HG03565 (cell line): ENCODE data around the gene CHST8.

Source experiments
- ATAC-seq: cut with Tn5 transposase; IDR thresholded peaks from one replicate; pipeline ENCODE4 v1.9.1; 2021; ENCODE audit warnings: mild to moderate bottlenecking, moderate library complexity; ENCODE audit not compliant: unreplicated experiment

The CHST8 gene

DNA sequence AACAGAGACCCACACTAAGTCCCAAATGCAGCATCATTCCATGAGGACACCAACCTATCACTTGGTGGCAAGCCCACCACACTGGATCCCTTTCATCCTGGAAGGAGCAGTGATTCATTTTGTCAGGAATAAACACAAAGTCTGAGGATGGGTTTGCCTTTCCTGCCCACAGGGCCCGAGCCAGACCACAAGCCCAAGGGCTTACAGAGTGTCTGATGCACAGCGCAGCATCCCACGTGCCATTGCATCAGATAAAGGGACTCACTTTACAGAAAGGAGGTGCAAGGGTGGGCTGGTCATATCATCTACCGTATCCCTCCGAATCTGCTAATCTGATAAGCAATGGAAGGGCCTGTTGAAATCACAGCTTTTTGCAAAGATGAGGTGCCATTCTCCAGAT lies 162.7 kb downstream of the CHST8 start:
- no peak for ATAC-seq

DNA sequence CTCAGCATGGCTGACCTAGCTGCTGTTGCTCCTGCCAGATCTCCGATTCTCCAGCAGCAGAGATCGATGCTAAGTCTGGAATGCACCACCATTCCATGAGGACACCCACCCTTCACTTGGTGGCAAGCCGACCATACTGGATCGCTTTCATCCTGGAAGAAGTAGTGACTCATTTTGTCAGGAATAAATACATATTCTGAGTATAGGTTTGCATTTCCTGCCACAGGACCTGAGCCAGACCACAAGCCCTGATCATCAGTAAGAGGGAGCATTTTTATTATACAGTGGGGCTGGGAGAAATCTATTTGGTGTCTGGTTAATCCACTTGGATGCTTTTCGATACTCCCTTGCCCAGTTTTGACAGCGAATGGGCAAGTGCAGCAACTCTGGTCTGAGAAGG lies 164.0 kb downstream of the CHST8 start:
- no peak for ATAC-seq

- no peak for ATAC-seq
Measured at GRCh38 chr19:33788676-33789075, 166.9 kb downstream of the CHST8 start.

DNA sequence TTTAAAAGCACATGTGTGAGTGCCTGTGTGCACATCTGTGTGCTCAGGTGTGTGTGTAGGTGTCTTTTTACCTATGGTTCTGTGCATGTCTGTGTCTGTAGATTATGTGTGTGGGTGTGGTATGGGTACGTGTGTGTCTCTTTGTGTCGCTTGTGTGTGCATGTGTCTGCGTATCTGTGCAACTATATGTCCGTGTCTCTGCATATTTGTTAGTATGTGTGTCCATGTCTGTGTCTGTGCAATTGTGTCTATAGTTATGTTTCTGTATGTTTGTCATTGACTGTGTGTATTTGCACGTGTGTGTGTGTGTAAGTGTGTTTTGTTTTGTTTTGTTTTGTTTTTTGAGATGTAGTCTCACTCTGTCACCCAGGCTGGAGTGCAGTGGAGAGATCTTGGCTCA lies 167.6 kb downstream of the CHST8 start:
- ATAC-seq = no peak

- no peak for ATAC-seq
Measured at GRCh38 chr19:33794683-33795369, 173.1 kb downstream of the CHST8 start.

DNA sequence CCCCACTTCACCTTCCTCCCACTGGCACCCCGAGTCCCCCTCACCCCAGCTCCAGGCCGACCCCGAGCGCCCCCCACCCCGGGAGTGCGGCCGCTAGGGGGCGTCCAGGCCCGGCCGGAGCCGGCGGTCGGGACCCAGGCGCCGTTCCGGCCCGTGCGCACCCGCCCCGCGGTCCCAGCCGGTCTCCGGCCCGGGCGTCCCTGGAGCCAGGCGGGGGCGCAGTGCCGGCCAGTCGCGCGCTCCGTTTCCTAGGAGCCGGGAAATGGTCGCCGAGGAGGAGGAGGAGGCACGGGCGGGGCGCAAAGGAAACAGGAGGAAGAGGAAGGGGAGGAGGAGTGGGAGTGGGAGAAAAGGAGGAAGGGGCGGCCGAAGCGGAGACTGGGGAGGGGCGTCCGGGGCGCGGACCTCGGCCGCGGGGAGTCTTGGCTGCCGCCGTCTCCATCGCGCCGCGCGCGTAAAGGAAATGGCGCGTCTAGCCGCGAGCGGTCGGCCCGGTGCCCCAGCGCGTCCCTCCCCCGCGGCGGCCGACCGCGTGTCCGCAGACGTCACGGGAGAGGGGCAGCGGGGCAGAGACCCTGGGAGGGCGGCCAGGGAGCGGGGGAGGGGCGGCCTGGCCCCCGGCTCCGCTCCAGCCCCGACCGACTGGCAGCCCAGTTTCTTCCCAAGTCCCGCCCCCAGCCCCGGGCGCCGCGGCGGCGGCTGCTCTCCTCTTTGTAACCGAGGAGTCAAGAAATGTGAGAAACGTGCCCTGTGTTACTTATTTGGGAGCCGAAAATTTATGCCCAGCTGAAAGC lies 173.8 kb downstream of the CHST8 start:
- no peak for ATAC-seq

GRCh38 chr19:33796164-33796875 lies 174.6 kb downstream of the CHST8 start, which contains the start of gene KCTD15:
Gene KCTD15 (plus strand): TSS chr19:33796870. CDS start chr19:33800455, 3,585 bp downstream.
- no peak for ATAC-seq

GRCh38 chr19:33797802-33798671 lies 176.3 kb downstream of the CHST8 start:
- no peak for ATAC-seq

- no peak for ATAC-seq
Measured at GRCh38 chr19:33798681-33799111, 176.9 kb downstream of the CHST8 start.

DNA sequence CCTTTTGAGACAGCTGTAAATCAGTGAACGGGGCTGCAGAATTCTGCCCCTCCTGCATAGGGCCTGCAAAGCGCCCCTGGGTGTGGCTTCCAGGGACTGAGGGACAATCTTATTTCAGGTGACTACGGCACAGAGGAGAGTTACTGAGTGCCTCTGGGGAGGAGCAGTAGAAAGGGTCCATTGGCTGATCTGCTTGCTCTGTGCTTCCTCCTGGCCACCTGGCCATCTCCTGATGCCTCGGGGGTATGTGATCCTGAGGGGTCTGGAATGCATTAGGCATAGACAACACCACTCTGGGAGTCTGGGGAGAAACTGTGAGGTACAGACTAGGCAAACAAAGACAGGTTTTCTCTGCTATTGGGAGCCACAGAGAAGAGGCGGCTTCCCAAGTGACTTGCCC lies 177.7 kb downstream of the CHST8 start:
- no peak for ATAC-seq

- ATAC-seq = no peak
Measured at GRCh38 chr19:33800012-33800680, 178.4 kb downstream of the CHST8 start.

DNA sequence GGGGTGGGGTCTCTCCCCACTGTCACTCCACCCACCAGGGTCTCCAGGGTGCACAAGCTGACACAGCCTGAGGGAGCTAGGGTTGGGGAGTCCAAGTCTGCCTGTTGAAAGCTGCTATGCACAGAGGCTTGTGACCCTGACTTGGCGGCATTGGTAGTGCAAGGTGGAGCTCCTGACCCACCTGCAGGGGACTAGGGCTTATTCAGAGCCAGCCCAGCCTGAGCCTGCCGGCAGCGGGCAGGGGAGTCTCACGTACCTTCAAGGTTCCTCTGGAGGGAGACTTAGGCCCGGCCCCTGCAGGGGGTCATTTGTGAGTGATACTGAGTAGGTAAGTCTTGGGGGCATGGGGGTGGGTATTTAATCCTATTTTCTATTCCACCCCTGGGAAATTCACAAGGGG lies 179.7 kb downstream of the CHST8 start:
- no peak for ATAC-seq

- ATAC-seq = no peak
Measured at GRCh38 chr19:33802001-33802400, 180.2 kb downstream of the CHST8 start.

GRCh38 chr19:33802801-33803200 lies 181.0 kb downstream of the CHST8 start:
- no peak for ATAC-seq

GRCh38 chr19:33803383-33803782 lies 181.6 kb downstream of the CHST8 start:
- no peak for ATAC-seq

DNA sequence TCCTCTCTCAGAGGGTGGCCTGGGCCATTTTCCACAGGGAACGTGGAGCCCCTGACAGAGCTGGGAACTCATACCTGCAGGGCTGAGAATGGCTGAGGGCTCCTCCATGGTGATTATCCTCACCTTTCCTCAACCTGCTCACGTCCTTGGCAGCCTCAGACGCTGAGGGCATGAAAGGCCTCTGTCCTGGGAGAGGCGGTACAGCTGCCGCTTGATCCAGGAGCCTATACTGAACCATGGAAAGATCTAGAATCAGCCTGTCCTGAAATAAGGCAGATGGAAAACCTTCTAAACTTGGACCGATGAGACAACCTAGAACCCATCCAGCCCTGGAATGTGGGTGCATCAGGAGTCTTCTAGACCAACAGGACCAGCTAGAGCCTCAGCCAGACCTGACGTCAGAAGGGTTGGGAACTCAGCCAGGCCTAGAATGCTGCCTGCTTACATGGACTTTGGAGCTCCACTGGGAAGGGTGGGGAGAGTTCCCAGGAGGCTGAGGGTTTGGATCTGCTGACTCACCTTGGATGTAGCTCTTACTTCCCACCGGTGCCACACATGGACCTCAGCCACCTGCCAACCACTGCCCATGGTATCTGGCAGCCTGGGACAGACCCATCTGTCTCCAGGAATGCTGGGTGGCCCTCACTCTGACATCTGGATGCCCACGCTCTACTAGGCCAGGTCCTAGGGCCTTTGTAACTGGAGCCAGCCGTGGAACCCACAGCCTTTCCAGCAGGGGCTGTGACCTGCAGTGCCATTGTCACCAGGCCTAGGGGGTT lies 182.5 kb downstream of the CHST8 start:
- ATAC-seq = no peak

DNA sequence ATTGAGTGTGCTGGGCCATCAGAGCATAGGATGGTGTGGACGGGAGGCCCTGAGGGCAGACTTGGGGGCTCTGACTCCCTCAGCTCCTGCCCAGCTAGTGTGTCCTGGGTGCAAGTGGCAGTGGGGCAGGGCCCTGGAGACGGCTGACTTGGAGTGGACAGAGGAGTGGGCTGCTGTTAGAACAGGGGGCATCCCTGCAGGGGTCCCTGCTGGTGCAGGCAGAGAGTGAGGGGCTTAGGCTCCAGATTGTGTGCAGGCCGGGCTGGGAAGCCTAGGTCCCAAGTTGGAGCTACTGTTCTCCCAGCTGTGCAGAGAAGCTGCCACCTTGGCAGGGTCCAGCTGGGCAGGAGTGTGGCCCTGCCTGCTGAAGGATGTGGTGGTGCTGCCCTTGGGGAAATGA lies 183.6 kb downstream of the CHST8 start:
- no peak for ATAC-seq

DNA sequence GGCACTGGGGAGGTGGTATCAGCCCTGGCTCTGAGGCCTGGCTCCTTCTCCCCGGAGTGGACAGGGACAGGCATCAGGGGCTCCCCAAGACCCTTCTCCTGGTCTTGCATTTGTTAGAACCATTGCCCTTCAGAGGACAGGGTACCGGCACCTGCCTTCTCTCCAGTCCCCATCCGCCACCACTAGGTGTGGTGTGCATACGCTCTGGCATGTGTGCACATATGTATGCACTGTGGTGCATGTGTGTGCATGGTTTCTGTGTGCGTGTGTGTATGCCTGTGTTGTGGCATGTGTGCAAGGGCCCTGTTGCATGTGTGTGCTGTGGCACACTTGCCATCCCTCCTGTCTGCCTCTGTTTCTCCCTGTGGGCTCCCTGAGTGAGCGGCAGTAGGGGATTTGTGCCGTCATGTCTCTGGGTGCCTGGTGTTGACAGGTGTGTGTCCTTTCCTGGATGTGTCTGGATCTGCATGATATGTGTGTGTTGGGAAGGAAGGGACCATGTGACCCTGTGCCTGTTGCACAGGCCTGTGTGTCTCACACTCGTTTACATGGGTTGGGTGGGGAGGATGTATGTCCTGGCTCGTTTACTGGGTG lies 184.2 kb downstream of the CHST8 start:
- no peak for ATAC-seq

DNA sequence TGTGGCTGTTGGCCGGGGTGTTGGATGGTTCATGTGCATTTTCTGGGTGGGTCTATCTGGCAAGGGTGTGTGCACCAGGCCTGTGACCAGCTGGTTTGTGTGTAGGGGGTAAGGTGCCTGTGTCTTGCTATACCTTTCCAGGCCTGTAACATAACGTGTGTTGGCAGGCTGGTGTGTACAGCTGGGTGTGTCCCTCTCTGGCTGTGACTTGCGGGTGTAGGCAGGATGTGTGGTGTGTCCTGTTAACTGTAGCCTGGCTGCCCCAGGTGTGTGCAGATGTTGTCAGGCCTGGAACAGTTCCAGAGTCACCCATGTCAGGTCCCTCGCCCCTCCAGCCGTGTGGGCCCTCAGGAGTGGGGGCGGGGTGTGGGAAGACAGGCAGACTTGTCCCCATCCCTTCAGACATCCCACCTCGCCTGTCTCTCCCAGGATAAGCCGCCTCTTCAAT lies 184.7 kb downstream of the CHST8 start:
- ATAC-seq = no peak
